CD8-positive, alpha-beta memory T cell (primary cell): ENCODE data around the gene TMCC1. TPM values are rescaled to one million over a fixed set of nuclear protein-coding genes. Genes with fewer than 3 reads are reported as not detected.

Experiments used
- CTCF ChIA-PET: fragments of 350-600 bp; sonication (Branson Sonifier 250); formaldehyde crosslinking; loops from one replicate; lab custom pipeline; 2021; ENCODE audit warnings: antibody characterized with exemption; lab: Charles Lee
- POLR2A ChIA-PET: fragments of 350-600 bp; sonication (Branson Sonifier 250); formaldehyde crosslinking; loops from one replicate; lab custom pipeline; 2021; ENCODE audit warnings: antibody characterized with exemption; lab: Charles Lee
- DNase-seq, 5 donors: peaks; one replicate each; pipeline versions ENCODE4 v3.0.0 to v3.0.0-alpha.2; 2020 to 2022; ENCODE audit warnings: mixed read lengths in 1 of 5
- H3K27ac ChIP-seq: one replicate; pipeline ENCODE4 v1.7.0; 2013; ENCODE audit warnings: low read depth, mild to moderate bottlenecking, low read length, moderate library complexity
- H3K27me3 ChIP-seq: 2 replicates; pipeline ENCODE4 v1.7.0; 2013; ENCODE audit warnings: low read length, mild to moderate bottlenecking; ENCODE audit not compliant: insufficient read depth, poor library complexity, severe bottlenecking
- H3K36me3 ChIP-seq: 2 replicates; pipeline ENCODE4 v1.7.0; 2013; ENCODE audit warnings: mild to moderate bottlenecking, low read length, moderate library complexity; ENCODE audit not compliant: insufficient read depth
- H3K4me1 ChIP-seq: 2 replicates; pipeline ENCODE4 v1.7.0; 2013; ENCODE audit warnings: mild to moderate bottlenecking, low read length, moderate library complexity; ENCODE audit not compliant: insufficient read depth
- H3K4me3 ChIP-seq: 2 replicates; pipeline ENCODE4 v1.7.0; 2013; ENCODE audit warnings: mild to moderate bottlenecking, low read length
- H3K9me3 ChIP-seq: 2 replicates; pipeline ENCODE4 v1.7.0; 2013; ENCODE audit warnings: mild to moderate bottlenecking, low read length
- H3K27ac Mint-ChIP-seq, 8 donors: one replicate each; pipeline ENCODE4 v1.8.0; 2020 to 2021; ENCODE audit warnings: mixed read lengths in 8 of 8, mild to moderate bottlenecking in 6 of 8, inconsistent platforms in 3 of 8, moderate library complexity in 3 of 8
- H3K27me3 Mint-ChIP-seq, 2 donors: one replicate each; pipeline ENCODE4 v1.8.0; 2020 to 2021; ENCODE audit warnings: mixed read lengths in 2 of 2, mild to moderate bottlenecking in 1 of 2, moderate library complexity in 1 of 2
- H3K36me3 Mint-ChIP-seq, 3 donors: one replicate each; pipeline ENCODE4 v1.8.0; 2020 to 2021; ENCODE audit warnings: mixed read lengths in 3 of 3, inconsistent platforms in 1 of 3, mild to moderate bottlenecking in 1 of 3
- H3K4me1 Mint-ChIP-seq, 3 donors: one replicate each; pipeline ENCODE4 v1.8.0; 2020 to 2021; ENCODE audit warnings: mixed read lengths in 3 of 3, inconsistent platforms in 1 of 3, mild to moderate bottlenecking in 1 of 3
- H3K4me3 Mint-ChIP-seq, 7 donors: one replicate each; pipeline ENCODE4 v1.8.0; 2020 to 2021; ENCODE audit warnings: mixed read lengths in 7 of 7, mild to moderate bottlenecking in 6 of 7, moderate library complexity in 4 of 7, inconsistent platforms in 2 of 7
- H3K9me3 Mint-ChIP-seq, 5 donors: one replicate each; pipeline ENCODE4 v1.8.0; 2020 to 2022; ENCODE audit warnings: mixed read lengths in 5 of 5, mild to moderate bottlenecking in 3 of 5, moderate library complexity in 2 of 5, inconsistent platforms in 1 of 5
- polyA plus RNA-seq: library from polyadenylated mRNA; unstranded; fragments of 300-500 nt; fragmentation: Illumina TruSeq; gene quantifications from one replicate; pipeline ENCODE4 v1.2.3, GENCODE V29; 2021
- total RNA-seq, 2 experiments: library from RNA; stranded (reverse); gene quantifications; one replicate each; pipeline ENCODE4 v1.2.3, GENCODE V29; 2021

Gene TMCC1
- total RNA-seq: 10 to 100 TPM; 16.0 to 18.6 TPM
- 5.6 TPM for polyA plus RNA-seq

- Mint-ChIP-seq H3K36me3 (peaks cover 0 to 6% (median 3%) of the 10 kb centered on the region in 3 donors), H3K9me3 (no peaks in the 10 kb centered on the region), H3K4me3 (peak within 1 kb of the TSS; percentile 92 to 97 (median 94)), H3K4me1 (peaks cover 36 to 46% (median 46%) of the 10 kb centered on the region in 3 donors), H3K27me3 (peaks cover 0 to 1% of the 10 kb centered on the region in 2 donors), H3K27ac (peak within 1 kb of the TSS; percentile 93 to 99 (median 96))
- H3K27me3 ChIP-seq: no peaks in the 10 kb centered on the region
- H3K4me1 ChIP-seq: peaks cover 38% of the 10 kb centered on the region
- ChIA-PET CTCF (interaction anchor here (0.7 to 1.4 kb wide), 4 partner anchors 14 to 266 kb away, joined by 3 to 4 read pairs (median 4); no protein-coding TSS in a partner anchor), POLR2A (interaction anchor here (0.6 to 1.3 kb wide), 3 partner anchors 9 to 578 kb away, joined by 3 to 5 read pairs (median 4); partner anchors contain the start of genes IFT122 and MBD4)
- no peaks in the 10 kb centered on the region for H3K9me3 ChIP-seq
- H3K27ac ChIP-seq: peak within 1 kb of the TSS; percentile 89
- peak within 1 kb of the TSS; percentile 84 for H3K4me3 ChIP-seq
- DNase-seq: peak; percentile 85 to 93 (median 91)
- peaks cover 4% of the 10 kb centered on the region for H3K36me3 ChIP-seq
Measured at GRCh38 chr3:129893581-129894070, at the start of gene TMCC1. TMCC1 (minus strand) TSS chr3:129893711.

DNA sequence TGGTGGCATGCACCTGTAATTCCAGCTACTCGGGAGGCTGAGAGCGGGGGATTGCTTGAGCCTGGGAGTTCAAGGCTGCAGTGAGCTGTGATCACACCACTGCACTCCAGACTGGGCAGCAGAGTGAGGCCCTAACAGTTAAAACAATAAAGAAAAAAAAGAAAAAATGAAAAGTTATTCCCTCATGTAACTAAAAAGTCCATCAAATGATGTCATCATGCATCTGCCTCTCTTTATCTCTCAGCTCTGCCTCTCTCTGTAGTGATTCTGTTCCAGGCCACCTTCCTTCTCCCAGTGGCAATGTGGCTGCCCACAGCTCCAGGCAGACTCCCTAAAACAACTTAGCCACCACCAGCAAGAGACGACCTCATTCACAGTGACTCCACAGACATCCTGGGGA, 49.5 kb upstream of the TMCC1 start:
- no peaks in the 10 kb centered on the region for H3K4me1 ChIP-seq
- Mint-ChIP-seq H3K4me1 (no peaks in the 10 kb centered on the region), H3K9me3 (peaks cover 0 to 6% (median 2%) of the 10 kb centered on the region in 5 donors), H3K27ac (no peak overlapping the region), H3K4me3 (no peak overlapping the region), H3K36me3 (no peaks in the 10 kb centered on the region), H3K27me3 (peaks cover 3 to 19% of the 10 kb centered on the region in 2 donors)
- no peak overlapping the region for H3K27ac ChIP-seq
- no peak overlapping the region for H3K4me3 ChIP-seq
- ChIA-PET CTCF (interaction anchor here (0.8 to 2.1 kb wide), 5 partner anchors 7 to 315 kb away, joined by 3 to 6 read pairs (median 3); no protein-coding TSS in a partner anchor), POLR2A (no interaction called here)
- no peak for DNase-seq
- H3K9me3 ChIP-seq: no peaks in the 10 kb centered on the region
- H3K27me3 ChIP-seq: no peaks in the 10 kb centered on the region
- H3K36me3 ChIP-seq: no peaks in the 10 kb centered on the region

GRCh38 chr3:129942296-129942695, 48.8 kb upstream of the TMCC1 start:
- Mint-ChIP-seq H3K27ac (peak overlapping the region in 2 of 8 donors; percentile 2 to 28), H3K9me3 (peaks cover 0 to 5% (median 2%) of the 10 kb centered on the region in 5 donors), H3K4me1 (no peaks in the 10 kb centered on the region), H3K4me3 (no peak overlapping the region), H3K36me3 (no peaks in the 10 kb centered on the region), H3K27me3 (peaks cover 2 to 12% of the 10 kb centered on the region in 2 donors)
- Histone ChIP-seq H3K9me3 (no peaks in the 10 kb centered on the region), H3K36me3 (no peaks in the 10 kb centered on the region), H3K4me3 (no peak overlapping the region), H3K27ac (no peak overlapping the region), H3K4me1 (no peaks in the 10 kb centered on the region), H3K27me3 (no peaks in the 10 kb centered on the region)
- peak in 1 of 5 donors; percentile 5 for DNase-seq
- ChIA-PET CTCF (interaction anchor here (0.8 to 2.1 kb wide), 8 partner anchors 8 to 452 kb away, joined by 3 to 11 read pairs (median 3); no protein-coding TSS in a partner anchor), POLR2A (no interaction called here)

DNA sequence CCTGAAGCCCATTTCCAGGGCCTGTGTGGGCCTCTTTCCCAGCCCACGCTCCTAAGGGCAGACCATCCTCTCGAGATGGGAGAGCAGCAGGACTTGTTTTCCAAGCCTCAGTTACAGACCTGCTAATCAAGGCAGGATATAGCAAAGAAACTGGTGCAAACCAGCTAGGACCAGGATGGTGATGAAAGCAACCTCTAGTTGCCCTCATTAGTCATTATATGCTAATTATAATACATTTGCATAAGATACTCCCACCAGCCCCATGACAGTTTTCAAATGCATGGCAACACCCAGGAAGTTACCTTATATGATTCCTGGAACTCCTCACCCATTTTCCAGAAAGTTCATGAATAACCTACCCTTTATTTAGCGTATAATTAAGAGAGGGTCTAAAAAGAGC, 46.6 kb upstream of the TMCC1 start:
- Histone ChIP-seq H3K36me3 (no peaks in the 10 kb centered on the region), H3K9me3 (no peaks in the 10 kb centered on the region), H3K4me1 (no peaks in the 10 kb centered on the region), H3K4me3 (no peak overlapping the region), H3K27me3 (no peaks in the 10 kb centered on the region), H3K27ac (no peak overlapping the region)
- Mint-ChIP-seq H3K27ac (no peak overlapping the region), H3K4me3 (no peak overlapping the region), H3K36me3 (no peaks in the 10 kb centered on the region), H3K4me1 (peaks cover 5 to 10% (median 9%) of the 10 kb centered on the region in 3 donors), H3K9me3 (no peaks in the 10 kb centered on the region), H3K27me3 (peaks cover 2 to 11% of the 10 kb centered on the region in 2 donors)
- DNase-seq: no peak
- ChIA-PET POLR2A (no interaction called here), CTCF (no interaction called here)

DNA sequence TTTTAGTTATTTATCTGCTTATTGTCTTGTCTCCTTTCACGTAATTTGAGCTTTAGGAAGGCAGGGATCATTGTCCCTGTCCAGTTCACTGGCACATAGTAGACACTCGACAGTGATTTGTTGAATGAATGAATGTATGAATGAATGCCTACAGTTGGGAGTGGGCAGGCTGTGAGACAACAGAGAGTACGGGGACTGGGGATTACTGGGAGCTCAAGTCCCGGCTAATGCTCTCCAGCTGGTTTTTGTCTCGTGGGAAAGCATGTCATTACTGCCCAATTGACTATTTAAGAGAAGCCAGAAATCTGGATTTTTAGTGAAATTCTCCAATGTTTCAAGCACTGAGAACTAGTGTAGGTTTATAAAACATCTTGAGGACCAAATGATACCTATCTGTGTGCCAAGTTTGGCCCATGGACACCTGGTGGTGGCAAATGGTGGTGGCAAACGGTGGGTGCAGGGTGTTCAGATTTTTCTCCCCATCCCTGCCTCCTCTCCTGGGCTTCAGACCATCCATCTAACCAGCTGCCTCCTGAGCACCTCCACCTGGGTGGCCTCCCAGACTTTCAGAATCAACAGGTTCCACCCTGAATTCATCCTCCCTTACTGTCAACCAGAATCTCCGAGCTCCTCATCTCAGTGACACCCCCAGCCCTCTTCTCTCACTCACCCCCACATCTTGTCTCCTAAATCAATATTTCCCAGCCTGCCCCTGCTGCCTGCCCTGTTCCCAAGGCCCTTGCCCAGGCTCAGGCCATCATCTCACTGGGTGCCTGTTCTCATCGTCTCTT, 44.8 kb upstream of the TMCC1 start:
- POLR2A ChIA-PET: no interaction called here
- Mint-ChIP-seq H3K27me3 (peaks cover 0 to 4% of the 10 kb centered on the region in 2 donors), H3K4me3 (peak overlapping the region in 2 of 7 donors; percentile 7 to 44), H3K27ac (peak overlapping the region in 1 of 8 donors; percentile 8), H3K9me3 (no peaks in the 10 kb centered on the region), H3K36me3 (no peaks in the 10 kb centered on the region), H3K4me1 (peaks cover 8 to 13% (median 12%) of the 10 kb centered on the region in 3 donors)
- Histone ChIP-seq H3K27me3 (no peaks in the 10 kb centered on the region), H3K27ac (no peak overlapping the region), H3K4me1 (no peaks in the 10 kb centered on the region), H3K9me3 (no peaks in the 10 kb centered on the region), H3K36me3 (no peaks in the 10 kb centered on the region), H3K4me3 (no peak overlapping the region)
- DNase-seq: no peak
- CTCF ChIA-PET: no interaction called here

- no peaks in the 10 kb centered on the region for H3K27me3 ChIP-seq
- no peaks in the 10 kb centered on the region for H3K36me3 Mint-ChIP-seq
- no peaks in the 10 kb centered on the region for H3K36me3 ChIP-seq
- H3K4me1 ChIP-seq: no peaks in the 10 kb centered on the region
- H3K9me3 Mint-ChIP-seq: no peaks in the 10 kb centered on the region
- H3K4me1 Mint-ChIP-seq: peaks cover 8 to 13% (median 12%) of the 10 kb centered on the region in 3 donors
- CTCF ChIA-PET: no interaction called here
- H3K27ac Mint-ChIP-seq: no peak overlapping the region
- H3K4me3 ChIP-seq: no peak overlapping the region
- H3K4me3 Mint-ChIP-seq: peak overlapping the region in 1 of 7 donors; percentile 44
- no peaks in the 10 kb centered on the region for H3K9me3 ChIP-seq
- H3K27me3 Mint-ChIP-seq: peaks cover 0 to 4% of the 10 kb centered on the region in 2 donors
- POLR2A ChIA-PET: no interaction called here
- no peak overlapping the region for H3K27ac ChIP-seq
- no peak for DNase-seq
Measured at GRCh38 chr3:129937717-129938116, 44.2 kb upstream of the TMCC1 start.

- peak in 4 of 5 donors; percentile 4 to 40 (median 30) for DNase-seq
- Histone ChIP-seq H3K4me3 (peak overlapping the region; percentile 36), H3K36me3 (no peaks in the 10 kb centered on the region), H3K27ac (no peak overlapping the region), H3K27me3 (no peaks in the 10 kb centered on the region), H3K4me1 (no peaks in the 10 kb centered on the region), H3K9me3 (no peaks in the 10 kb centered on the region)
- Mint-ChIP-seq H3K27ac (peak overlapping the region in 6 of 8 donors; percentile 8 to 88 (median 42)), H3K4me3 (peak overlapping the region; percentile 65 to 84 (median 76)), H3K4me1 (peaks cover 8 to 13% (median 12%) of the 10 kb centered on the region in 3 donors), H3K36me3 (no peaks in the 10 kb centered on the region), H3K9me3 (no peaks in the 10 kb centered on the region), H3K27me3 (no peaks in the 10 kb centered on the region)
- POLR2A ChIA-PET: no interaction called here
- CTCF ChIA-PET: no interaction called here
Measured at GRCh38 chr3:129936757-129937156, 43.2 kb upstream of the TMCC1 start.
